HG03565 (cell line): Measurements from ENCODE around the gene FBP2.
"Not testable (repeated sequence)": the region's sequence is repeated elsewhere in the genome, so short reads cannot be mapped to it uniquely, and the experiment has no call there.

Source experiments
- ATAC-seq: cut with Tn5 transposase; IDR thresholded peaks from one replicate; pipeline ENCODE4 v1.9.1; 2021; ENCODE audit warnings: mild to moderate bottlenecking, moderate library complexity; ENCODE audit not compliant: unreplicated experiment

The FBP2 gene

DNA sequence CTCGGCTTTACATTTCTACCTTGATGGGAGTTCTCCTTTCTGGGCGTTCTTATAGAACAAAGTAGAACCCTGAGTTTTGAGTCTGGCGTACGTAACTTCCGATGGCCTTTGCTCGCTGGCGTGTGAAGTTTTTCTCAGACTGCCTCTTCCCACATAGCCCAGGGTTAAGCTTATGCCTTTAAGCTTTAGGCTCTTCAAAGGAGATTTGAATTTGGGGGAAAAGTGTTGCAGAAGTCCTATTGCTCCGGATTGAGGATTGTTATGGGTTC lies 13.7 kb upstream of the FBP2 start:
- ATAC-seq, result no peak

DNA sequence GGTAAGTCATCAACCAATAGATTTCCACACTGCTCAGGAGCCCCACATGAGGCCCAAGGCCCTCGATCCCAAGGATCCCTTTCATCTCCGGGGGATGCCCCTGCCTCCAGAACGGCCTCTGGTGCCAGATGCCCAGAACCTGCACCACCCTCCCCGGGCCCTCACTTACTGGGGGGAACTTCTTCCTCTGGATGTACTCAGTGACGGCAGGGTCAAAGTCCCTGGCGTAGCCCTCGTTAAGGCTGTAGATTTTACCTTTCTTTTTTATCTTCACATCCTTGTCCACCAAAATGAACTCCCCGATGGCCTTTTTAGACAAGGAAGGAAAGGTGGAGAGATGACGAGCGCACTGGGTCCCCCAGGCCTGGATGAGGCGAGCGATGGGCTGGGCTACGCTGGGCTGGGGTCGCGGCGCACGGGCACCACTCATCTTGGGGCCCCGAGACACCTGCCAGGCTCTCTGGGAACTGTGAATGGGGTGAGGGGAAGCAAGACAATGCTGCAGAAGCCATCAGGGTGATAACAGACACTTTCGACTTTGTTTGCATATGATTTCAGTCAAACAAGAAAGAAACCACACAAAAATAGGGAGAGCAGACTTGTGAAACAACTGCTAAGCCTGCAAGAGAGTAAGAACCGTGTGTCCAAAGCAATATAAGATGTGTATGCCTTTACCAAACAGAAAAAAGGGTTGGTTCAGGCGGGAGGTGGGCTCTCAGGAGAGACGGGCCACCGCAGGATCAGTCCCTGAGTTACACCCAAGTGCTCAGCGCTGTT lies 13.2 kb upstream of the FBP2 start:
- ATAC-seq, result no peak

DNA sequence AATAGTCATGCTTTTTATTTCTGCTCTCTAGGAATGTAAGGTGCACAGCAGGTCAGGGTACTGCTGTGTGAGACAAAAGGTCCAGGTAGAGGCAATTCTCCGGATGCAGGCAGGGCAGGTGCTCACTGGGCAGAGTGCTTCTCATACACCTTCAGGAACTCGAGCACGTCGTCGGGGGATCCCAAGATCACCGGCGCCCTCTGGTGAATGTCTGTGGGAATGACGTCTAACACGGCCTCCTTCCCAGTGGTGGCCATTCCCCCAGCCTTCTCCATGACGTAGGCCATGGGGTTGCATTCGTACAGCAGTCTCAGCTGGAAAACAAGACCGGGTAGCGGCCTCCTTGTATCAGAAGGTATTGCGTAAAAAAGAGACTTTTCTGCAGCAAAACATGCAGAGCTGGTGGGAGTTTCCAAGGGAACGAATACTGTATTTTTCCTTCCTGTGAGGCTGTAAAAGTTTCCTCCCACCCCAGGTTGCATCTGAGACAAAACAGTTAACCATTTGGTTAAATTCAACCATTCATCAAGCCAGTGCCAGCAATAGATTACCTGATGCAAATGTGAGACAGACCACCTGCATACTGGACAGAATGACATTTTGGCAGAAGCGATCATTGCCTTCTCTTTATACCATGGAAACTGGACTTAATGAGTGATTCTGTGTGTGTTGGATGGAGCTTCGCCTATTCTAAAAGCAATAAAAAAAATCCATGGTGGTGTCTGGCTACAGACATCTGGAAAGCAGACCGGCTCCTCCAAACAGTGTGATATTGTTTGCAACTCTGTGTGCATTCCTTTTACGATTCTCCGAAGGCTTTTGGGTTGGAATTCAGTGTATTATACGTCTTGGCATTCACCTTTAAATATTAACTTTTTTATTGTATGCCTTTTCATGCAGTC lies 9.9 kb upstream of the FBP2 start:
- no peak for ATAC-seq

DNA sequence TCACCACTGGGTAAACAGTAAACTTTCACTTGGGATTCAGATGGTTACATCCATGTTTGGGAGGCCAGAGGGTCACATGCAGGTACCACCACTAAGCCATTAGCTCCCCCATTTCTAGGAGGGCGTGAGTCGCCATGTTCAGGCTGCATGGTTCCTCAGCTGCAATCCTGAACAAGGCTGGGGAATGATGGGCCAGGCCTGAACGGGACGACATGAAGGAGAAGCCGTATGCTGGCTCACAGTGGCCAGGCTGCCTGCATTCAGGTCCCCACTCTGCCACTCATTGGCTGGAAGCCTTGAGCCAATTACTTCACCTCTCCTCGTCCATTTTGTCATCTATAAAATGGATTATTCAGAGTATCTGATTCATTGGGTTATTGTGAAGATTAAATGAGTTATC lies 9.0 kb upstream of the FBP2 start:
- no peak for ATAC-seq

DNA sequence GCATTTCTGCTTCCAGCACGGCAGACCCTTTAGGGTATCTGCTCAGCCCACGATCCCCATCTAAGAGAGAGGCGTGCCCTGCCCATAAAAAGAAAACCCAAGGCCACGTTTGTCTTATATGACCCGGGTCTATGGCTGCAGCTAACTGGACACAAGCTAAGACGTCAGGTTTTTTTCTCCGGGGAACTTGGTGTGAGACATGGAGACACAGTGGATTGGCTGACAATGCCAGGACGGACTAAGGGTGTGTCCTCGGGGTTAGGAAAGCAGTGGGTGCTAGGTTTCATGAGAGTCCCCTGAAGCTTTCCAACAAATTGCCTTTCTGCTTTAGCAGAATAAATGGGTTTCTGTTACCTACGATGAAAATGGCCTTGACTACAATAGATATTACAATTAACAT lies 7.1 kb upstream of the FBP2 start:
- ATAC-seq, result no peak

DNA sequence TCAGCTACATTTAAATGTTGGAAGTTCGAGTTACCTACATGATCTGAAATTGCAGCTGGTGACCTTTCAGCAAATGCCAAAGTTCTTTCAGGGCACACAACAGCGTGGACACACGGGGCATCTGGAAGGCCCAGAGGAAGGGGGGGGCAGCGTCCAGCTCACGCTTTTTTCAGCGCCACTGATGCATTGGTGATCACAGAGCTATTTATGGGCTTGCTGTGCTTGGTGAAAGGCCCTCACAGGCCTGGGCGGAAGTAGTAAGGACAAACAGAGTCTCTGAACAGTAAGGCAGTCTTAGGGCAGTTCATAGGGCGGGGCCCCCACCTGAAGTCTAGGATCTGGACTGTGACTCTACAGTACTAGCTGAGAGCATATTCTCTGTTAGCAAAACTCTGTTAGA lies 6.6 kb upstream of the FBP2 start:
- no peak for ATAC-seq

DNA sequence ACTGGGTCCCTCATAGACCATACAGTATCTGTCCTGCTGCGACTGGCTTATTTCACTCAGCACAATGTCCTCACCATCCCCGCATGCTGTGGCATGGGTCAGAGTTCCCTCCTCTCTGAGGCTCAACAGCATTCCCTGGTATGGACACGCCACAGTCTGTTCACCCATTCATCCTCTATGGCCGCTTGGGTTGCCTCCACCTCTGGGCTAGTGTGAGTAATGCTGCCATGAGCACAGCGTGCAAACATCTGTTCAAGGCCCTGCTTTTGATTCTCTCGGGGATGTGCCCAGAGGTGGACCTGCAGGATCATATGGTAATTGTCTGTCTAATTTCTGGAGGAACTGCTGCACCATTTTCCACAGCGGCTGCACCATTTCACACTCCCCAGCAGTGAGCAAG lies 5.5 kb upstream of the FBP2 start:
- no peak for ATAC-seq

DNA sequence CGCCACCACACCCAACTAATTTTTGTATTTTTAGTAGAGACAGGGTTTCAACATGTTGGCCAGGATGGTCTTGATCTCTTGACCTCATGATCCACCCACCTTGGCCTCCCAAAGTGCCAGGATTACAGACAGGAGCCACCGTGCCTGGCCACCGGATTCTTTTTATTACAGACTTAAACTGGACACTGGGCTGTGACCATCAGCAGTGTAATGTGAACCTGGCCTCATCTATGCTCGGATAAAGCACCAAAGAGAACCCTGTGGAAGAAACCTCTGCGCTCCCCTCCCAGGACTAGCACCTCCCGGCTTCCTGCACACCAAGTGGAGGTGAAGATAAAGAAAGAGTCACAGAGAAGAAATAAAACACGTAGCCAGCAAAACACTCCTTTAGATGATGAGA lies 941 bp downstream of the FBP2 start:
- ATAC-seq, result not testable (repeated sequence)

DNA sequence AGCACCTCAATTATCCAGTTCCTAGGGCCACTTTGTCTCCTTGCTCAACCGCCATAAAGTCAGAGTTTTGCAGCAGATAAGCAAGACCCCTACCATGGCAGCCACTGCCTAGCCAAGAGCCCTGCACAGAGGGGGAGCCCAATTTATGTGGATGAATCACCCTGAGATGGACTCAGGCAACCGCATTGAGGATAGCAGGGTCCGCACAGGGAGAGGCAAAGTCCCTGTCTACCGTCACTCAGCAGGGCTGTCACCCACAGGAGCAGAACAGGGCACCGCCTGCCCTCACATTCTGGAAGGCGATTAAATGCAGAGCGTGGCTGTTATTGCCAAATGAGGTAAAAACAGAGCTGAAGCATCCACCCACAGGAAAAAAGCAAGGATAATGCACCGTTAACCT lies 1.7 kb downstream of the FBP2 start:
- ATAC-seq, result no peak

DNA sequence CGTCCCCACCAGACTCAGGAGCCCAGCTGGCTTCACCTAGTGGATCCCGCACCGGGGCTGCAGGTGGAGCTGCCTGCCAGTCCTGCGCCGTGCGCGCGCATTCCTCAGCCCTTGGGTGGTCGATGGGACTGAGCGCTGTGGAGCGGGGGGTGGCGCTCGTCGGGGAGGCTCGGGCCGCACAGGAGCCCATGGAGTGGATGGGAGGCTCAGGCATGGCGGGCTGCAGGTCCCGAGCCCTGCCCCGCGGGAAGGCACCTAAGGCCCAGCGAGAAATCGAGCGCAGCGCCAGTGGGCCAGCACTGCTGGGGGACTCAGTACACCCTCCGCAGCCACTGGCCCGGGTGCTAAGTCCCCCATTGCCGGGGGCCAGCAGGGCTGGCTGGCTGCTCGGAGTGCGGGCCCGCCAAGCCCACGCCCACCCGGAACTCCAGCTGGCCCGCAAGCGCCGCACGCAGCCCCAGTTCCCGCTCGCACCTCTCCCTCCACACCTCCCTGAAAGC lies 2.5 kb downstream of the FBP2 start:
- not testable (repeated sequence) for ATAC-seq

DNA sequence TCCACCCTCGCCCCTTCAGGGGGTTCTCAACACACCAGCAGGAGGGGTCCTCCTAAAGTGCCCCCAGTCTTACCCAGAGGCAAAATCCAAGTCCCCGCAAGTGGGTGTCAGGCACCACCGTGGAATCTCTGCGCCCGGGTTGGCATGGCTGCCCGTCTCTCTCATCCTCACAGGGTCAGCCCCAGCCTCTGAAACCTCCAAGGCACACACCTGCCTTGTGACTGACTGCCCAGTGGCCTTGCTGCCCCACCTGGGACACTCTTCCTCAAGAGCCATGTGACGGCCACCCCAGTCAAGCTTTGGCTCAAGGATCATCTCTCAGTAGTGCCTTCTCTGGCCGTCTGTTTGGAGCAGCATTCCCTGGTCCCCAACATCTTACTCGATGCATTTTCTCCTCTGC lies 4.9 kb downstream of the FBP2 start:
- ATAC-seq, result no peak

DNA sequence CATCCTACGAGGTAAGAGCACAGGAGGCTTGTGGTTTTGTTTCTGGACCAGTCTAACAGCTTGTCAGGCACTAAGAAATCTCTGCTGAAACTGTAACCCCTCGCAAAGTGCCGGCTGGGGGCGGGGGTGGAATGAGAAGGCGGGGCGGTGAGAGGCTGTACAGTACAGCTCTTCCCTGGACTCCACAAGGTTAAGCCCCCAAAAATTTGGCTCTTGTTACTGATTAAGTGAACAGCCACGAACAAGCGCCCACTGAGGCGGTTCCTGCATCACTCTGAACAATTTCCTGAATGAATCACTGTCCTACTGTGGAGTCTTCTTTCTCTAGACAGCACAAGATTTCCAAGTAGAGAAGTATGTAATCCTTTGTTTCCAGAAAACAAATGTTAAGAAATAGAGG lies 6.8 kb downstream of the FBP2 start:
- ATAC-seq, result no peak

DNA sequence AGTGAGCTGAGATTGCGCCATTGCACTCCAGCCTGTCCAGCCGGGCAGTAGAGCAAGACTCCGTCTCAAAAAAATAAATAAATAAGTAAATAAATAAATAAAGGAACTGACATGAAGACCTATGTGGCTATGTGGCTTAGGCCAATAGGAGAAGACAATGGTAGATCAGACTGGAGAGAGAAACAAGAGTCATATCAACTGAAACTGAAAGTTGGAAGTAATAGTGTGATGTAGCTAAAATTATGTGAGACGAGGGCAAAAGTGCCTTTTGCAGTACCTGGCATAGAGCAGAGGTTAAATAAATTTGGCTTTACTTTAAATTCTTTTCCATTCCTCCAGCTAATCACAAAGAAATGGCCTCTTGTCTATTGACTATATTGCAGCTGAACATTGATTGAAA lies 7.3 kb downstream of the FBP2 start:
- ATAC-seq, result no peak

DNA sequence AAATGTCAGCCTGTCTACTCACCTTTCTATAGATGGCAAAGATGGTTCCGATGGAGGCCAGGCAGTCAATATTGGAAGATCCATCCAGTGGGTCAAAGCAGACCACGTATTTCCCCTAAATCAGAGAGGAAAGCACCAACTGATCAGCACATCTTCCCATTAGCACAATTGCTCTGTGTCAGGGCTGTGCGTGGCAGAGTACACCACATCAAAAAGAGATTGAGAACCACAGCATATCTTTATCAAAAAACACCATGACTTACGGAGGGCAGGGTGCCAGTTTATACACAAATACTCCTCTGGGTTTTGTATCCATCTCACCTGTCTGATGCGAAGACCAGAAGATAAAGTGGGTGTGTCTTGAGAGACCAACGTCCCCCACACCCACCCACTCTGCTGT lies 9.1 kb downstream of the FBP2 start:
- ATAC-seq, result no peak

DNA sequence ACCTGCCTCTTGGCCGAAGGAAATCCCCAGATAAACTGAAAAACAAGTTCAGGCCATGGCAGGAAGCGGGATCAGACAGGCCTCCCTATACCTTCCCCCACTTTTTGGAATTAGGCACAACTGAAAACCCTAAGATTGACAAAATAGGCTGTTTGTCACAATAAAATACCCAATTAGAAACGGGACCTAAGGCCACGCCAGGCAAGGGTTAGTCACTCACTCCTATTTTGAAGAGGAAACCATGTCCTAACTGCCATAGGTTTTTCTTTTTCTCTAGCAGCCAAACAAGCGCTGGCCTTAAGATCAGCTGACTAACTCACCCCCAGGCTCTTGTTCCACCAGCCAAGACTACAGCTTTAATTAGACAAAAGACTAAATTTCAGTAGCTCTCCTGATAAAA lies 11.9 kb downstream of the FBP2 start:
- no peak for ATAC-seq

DNA sequence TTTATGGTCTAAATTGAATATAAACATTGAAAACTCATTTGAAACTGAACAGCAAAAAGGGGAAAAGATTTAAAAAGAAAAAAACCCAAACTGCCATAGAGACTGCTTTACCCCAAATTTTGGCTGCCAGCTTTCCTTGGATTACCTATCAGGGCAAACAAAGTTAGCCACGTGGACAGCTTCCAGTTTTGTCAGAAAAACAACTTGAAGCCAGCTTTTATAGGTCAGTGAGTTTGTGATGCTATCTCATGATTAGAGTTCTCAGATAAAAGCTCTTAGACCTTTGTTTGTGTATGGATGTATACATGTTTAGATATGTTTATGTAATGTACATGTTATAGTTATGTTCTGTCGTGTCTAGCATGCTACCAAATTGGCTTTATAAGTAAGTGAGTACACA lies 16.1 kb downstream of the FBP2 start:
- ATAC-seq, result no peak

DNA sequence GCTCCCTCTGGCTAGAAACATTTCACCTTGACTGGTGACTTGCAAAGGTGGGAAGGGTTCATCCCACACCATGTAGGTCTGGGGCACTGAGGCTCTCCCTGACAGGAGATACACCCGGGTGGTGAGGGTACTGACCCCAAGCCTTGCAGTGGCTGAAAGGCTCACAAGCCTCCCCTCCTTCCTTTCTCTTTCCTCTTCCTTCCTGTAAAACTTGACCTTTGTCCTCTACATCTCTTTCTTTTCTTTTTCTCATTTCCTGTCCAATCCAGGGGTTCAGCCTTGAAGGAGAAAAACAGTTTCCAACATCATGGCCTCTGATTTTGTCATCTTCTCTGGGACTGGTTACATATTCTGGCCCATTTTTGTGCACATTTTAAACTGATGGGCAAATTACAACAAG lies 16.6 kb downstream of the FBP2 start:
- no peak for ATAC-seq

DNA sequence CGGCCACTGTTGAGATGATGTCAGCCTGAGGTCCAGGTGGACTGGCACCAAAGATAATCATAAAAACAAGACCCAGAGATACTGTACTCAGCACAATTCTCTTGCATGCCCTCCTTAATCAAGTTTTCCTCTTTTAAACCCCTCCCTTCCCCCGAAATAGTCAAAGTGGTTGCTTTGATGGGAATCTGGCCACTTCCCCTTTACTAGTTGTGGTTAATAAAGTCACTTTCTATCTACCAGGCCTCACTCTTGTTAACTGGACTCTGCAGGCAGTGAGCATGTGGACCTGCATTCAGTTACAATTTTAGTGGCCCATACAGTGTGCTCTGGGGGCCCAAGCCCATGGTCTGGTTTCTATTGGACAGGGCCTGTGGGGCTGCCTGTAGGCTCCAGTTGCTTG lies 17.5 kb downstream of the FBP2 start:
- ATAC-seq, result no peak

DNA sequence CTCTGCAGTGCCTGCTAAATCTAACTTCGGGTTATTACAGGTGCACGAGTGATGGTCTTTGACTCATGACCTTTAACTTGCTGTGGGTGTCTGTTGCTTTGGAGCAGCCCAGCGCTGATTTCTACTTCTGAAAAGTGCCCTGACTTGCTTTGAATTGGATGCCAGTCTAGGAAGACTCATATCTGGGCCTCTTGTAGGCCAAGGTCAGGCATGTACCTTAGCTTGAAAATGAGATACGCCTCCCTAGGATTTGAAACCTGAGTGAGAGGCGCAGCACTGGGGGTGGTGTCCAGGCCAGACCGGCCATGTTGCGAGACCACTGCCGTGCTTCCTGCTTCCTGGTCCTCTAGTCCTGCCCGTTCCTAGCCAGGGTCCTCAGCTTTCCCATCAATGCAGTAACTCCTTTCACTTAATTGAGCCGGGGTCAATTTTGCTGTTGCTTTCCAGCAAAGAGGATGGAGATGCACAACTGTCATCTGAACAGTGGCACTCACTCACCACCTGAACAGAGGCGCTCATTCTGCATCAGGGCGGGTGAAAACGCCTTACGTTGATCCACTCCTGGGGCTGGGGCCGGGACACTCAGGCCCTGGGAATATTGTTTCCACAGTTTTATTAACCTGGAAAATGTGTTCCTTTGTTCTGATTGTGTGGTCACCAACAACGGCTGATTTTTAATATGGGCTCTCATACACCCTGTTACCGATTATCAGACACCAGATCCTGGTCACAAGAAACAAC lies 24.5 kb downstream of the FBP2 start:
- no peak for ATAC-seq

DNA sequence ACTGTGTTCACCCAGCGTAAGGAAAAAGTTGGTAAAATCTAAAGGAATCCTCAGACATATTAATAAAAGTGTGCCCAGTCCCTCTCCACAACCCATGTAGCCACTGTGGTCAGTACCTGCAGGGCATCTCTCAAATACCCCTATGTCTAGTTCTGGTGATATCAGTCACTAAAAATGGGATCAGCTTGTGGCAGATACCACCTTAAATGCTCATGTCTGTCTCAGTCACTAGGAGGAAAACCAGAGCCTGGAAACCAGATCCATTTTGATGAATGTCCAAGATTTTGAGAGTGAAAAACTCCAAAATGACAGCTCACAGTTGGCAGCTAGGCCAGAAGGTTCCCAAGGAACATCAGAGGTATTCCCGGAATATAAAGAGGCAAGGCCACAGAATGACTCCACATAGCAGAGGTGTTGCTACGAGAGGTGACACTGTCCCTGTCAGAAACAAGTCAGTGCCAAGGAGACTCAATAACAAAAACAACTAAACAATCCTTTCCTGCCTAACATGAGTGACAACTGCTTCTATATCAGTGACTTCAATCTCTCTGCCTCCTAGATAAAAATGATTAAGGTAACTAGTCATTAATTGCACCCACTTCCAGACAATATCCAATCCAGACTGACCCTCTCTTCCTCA lies 25.3 kb downstream of the FBP2 start:
- no peak for ATAC-seq

DNA sequence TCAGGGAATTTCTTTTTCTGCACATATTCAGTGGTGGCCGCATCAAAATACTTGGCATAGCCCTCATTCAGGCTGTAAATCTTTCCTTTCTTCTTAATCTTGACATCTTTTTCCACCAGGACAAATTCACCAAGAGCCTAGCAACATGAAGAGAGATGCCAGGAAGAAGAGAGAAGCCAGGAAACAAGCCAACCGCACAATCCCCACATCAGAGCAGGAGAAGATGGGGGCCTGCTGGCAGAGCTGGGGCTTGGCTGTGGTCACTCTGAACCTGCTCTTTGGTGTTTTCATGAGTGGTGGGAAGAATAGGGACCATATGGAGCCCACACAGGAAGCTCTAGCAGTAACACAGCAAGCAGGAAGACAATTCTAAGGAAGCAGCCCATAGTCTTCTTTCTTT lies 26.4 kb downstream of the FBP2 start:
- ATAC-seq, result no peak
